SK-N-DZ (cell line): Measurements from ENCODE around the gene STX18.

ENCODE experiments used
- DNase-seq: peaks from one replicate; pipeline ENCODE4 v3.0.0-alpha.2; 2015; ENCODE audit warnings: low spot score

STX18 gene

DNA sequence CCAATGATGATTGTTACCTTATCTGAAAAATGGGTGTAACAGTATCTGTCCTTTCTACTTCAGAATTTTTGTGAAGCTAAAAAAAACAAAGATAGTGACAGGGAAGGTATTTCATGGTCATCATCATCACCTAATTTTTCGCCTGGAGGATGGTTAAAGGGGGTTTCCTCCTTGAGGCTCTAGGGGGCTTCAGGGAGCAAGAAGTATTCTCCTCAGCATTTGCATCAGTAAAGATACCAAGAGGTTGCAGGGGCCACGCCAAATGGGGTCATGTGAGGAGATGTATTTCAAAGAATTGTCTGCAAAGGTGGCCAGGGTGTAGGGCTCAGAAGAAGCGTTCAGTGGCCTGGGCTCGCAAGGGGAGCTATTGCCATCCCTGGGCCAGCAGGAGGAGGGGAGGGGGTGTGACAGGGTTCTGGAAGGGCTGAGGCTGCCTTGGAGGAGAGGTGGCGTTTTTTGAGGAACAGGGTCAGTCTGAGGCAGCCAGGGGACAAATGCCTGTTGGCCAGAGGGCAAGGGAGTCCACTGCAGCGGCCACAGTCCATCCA, 162.2 kb downstream of the STX18 start:
- DNase-seq, result no peak

DNA sequence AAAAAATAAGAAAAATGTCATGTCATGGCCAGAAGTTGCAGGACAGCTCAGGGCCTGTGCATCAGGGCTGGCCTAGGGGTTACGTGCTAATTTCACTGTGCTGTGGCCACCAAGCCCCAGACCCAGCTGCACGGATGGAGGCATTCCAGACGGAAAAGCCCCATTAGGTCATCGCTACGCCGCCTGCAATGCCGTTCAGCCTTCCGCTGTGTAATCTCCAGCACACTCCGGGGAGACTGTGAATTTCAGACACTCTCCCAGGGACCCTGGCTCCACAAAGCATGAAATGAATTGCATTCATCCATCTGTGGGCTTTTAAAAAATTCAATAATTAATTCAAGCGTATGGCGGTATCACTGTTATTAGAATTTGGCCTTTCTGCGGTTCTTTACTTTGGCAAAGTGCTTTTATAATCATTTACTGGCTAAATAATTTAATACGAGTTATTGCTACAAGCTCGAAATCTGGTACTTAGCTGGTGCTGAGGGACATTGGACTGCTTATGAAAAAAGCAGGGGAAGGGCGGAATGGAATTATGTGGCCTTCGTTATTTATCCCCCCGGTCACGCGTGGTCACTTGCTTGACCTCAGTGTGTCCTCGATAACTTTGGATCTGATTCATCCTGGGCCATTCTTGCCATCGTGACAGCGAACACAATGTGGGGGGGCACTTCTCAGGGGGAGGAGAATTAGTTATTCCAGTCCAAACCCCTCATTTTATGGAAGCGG, 164.0 kb downstream of the STX18 start:
- peak; percentile 52 for DNase-seq

DNA sequence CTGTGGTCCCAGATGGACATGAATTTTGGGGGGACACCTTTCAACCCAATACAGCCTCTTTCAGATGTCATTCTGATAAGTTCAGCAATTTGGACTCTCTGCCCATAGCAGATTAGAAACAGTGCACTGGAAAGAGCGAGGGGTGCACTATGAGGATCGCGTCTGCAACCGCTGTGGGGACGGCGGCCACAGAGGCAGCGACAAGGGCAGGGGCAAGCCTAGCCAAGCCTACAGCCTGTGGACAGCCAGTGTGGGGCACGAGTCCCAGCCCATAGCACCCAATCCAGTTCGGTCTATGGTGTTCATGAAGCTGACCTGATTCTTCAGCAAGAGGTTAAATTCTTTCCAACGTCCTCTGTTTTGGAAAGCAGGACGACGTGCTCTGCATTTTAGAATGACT, 164.7 kb downstream of the STX18 start:
- no peak for DNase-seq

DNA sequence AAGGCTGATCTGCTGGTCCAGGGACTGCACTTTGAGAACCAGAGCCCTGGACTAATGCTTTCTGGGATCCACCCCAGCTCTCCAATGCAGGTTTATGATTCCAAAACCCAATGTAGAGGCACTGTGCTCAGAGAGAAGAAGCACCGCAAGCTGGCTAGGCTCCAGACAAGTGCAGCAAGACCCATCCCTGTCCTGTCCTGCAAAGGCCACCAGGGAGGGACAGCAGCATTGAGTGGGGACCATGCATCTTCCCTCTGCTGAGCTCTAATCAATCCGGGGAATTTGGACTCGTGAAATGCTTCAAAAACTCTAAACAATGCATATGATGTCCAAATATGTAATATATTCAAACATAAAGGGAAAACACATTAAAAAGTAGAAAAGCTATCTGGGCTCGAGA, 165.8 kb downstream of the STX18 start:
- DNase-seq, result no peak

DNA sequence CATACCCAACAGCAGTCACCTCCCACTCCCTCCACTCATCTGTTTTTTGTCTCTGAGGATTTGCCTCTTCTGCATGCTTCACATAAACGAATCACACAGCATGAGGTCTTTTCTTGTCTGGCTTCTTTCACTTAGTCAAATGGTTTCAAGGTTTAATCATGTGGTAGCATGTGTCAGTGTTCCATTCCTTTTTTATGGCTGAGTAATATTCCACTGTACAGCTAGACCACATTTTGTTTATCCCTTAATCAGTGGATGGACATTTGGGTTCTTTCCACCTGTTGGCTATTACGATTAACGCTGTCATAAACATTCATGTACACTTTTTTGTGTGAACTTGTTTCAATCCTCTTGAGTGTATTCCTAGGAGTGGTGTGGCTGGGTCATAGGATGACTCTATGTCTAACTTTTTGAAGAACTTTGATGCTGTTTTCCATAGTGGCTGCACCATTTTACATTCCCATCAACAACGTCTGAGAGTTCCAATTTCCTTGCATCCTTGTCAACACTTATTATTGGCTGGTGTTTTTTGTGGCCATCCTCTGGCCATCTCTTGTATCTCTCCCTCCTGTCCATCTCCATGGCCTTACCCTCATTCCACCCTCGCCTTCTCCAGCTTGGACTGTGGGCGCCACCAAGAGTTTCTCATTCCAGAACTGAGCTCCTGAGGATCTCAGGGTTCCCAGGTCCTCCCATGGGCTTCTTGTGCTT, 167.3 kb downstream of the STX18 start:
- no peak for DNase-seq
